ENCODE data around the gene FKBP6.

DNA sequence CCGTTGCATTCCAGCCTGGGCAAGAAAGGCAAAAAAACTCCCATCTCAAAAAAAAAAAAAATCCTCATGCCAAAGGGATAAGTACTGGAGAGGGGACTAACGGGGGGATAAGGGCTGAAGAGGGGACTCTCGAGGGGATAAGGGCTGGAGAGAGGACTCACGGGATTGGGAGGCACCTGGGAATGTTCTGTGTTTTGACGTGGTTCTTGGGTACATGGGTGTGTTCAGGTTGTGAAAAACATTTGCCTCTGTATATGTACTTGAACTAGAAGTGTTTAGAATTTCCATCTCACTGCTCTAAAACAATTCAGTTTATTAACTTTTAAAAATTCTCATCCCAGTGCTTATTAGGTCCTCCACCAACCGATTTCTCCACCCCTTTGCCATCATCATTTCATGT, 4.5 kb downstream of the FKBP6 start:
- no peak for TF ChIP-seq EZH2phosphoT487 (IDR thresholded peaks at IDR 0.05; ENCODE audit: low read length)
- TF ChIP-seq, protein P1, sequence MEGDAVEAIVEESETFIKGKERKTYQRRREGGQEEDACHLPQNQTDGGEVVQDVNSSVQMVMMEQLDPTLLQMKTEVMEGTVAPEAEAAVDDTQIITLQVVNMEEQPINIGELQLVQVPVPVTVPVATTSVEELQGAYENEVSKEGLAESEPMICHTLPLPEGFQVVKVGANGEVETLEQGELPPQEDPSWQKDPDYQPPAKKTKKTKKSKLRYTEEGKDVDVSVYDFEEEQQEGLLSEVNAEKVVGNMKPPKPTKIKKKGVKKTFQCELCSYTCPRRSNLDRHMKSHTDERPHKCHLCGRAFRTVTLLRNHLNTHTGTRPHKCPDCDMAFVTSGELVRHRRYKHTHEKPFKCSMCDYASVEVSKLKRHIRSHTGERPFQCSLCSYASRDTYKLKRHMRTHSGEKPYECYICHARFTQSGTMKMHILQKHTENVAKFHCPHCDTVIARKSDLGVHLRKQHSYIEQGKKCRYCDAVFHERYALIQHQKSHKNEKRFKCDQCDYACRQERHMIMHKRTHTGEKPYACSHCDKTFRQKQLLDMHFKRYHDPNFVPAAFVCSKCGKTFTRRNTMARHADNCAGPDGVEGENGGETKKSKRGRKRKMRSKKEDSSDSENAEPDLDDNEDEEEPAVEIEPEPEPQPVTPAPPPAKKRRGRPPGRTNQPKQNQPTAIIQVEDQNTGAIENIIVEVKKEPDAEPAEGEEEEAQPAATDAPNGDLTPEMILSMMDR (IDR thresholded peaks at IDR 0.05; ENCODE audit: low read length) = no peak
